SK-N-SH (cell line): ENCODE data around the gene MAP3K3.

ENCODE experiments used
- EP300 ChIP-seq, 2 experiments: IDR thresholded peaks; 2 replicates each; pipeline versions ENCODE4 v1.4.0 to v1.6.1; 2012; ENCODE audit warnings: borderline replicate concordance in 1 of 2, low read depth in 1 of 2, low read length in 1 of 2
- EZH2phosphoT487 ChIP-seq: fragments of 200-600 bp; sonication (generic); IDR thresholded peaks from 2 replicates; pipeline ENCODE4 v1.6.1; 2017; ENCODE audit warnings: low read depth, mixed run types, mild to moderate bottlenecking, antibody characterized with exemption, moderate library complexity, borderline replicate concordance
- FOSL2 ChIP-seq: IDR thresholded peaks from 2 replicates; pipeline ENCODE4 v1.4.0; 2012; ENCODE audit warnings: low read depth, mild to moderate bottlenecking, moderate library complexity, borderline replicate concordance
- GABPA ChIP-seq: IDR thresholded peaks from 2 replicates; pipeline ENCODE4 v1.4.0; 2012; ENCODE audit warnings: low read depth, mild to moderate bottlenecking
- MEF2A ChIP-seq: IDR thresholded peaks from 2 replicates; pipeline ENCODE4 v1.4.0; 2012; ENCODE audit warnings: low read depth, borderline replicate concordance
- MXI1 ChIP-seq: IDR thresholded peaks from 2 replicates; pipeline ENCODE4 v1.6.1; 2012; ENCODE audit warnings: mild to moderate bottlenecking, low read depth, low read length, improper control_type of control experiment
- POLR2AphosphoS5 ChIP-seq: IDR thresholded peaks from 2 replicates; pipeline ENCODE4 v1.6.1; 2012; ENCODE audit warnings: low read depth, low read length
- SMC3 ChIP-seq: IDR thresholded peaks from 2 replicates; pipeline ENCODE4 v1.6.1; 2012; ENCODE audit warnings: low read depth, low read length, improper control_type of control experiment
- TAF1 ChIP-seq: IDR thresholded peaks from 2 replicates; pipeline ENCODE4 v1.6.1; 2012; ENCODE audit warnings: low read depth, mild to moderate bottlenecking, low read length, moderate library complexity, borderline replicate concordance
- YY1 ChIP-seq: IDR thresholded peaks from 2 replicates; pipeline ENCODE4 v1.4.0; 2012; ENCODE audit warnings: low read depth, mild to moderate bottlenecking
- TF ChIP-seq, protein P1 (sequence below): fragments of 200-600 bp; sonication (generic); IDR thresholded peaks from 2 replicates; pipeline ENCODE4 v1.6.1; 2017; ENCODE audit warnings: antibody characterized with exemption, mild to moderate bottlenecking, moderate library complexity
- TF ChIP-seq, protein P2 (sequence below): IDR thresholded peaks from 2 replicates; pipeline ENCODE4 v1.6.1; 2012; ENCODE audit warnings: mild to moderate bottlenecking, low read depth, low read length, moderate library complexity

DNA sequence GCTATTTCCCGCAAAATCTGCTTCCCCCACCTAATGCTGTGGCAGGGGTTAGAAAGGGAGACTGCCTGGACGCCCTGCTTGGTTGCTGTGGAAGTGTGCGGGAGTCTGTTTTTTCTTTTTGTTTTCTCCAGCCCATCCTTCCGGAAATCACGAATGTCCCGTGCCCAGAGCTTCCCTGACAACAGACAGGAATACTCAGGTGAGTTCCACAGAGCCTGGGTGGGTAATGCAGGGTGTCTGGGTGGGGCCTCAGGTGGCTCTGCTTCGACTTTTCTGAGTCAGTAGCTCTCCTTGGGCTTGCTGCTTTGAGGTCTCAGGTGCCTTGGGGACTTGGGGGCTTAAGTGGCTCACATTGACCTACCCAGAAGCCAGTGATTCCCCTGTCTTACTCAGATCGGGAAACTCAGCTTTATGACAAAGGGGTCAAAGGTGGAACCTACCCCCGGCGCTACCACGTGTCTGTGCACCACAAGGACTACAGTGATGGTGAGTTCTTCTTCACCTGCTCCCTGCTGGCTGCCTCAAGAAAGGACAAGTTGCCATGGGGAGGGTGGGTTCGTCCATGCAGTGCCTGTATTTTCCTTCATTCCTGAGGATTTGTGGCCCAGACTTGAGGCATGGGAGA lies 66.3 kb downstream of the MAP3K3 start:
- TF ChIP-seq FOSL2, result no peak
- TF ChIP-seq, protein P1, sequence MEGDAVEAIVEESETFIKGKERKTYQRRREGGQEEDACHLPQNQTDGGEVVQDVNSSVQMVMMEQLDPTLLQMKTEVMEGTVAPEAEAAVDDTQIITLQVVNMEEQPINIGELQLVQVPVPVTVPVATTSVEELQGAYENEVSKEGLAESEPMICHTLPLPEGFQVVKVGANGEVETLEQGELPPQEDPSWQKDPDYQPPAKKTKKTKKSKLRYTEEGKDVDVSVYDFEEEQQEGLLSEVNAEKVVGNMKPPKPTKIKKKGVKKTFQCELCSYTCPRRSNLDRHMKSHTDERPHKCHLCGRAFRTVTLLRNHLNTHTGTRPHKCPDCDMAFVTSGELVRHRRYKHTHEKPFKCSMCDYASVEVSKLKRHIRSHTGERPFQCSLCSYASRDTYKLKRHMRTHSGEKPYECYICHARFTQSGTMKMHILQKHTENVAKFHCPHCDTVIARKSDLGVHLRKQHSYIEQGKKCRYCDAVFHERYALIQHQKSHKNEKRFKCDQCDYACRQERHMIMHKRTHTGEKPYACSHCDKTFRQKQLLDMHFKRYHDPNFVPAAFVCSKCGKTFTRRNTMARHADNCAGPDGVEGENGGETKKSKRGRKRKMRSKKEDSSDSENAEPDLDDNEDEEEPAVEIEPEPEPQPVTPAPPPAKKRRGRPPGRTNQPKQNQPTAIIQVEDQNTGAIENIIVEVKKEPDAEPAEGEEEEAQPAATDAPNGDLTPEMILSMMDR, result no peak
- no peak for TF ChIP-seq SMC3
- no peak for TF ChIP-seq POLR2AphosphoS5
- TF ChIP-seq EP300 (IDR thresholded peaks at IDR 0.05; ENCODE audit: borderline replicate concordance in 1 of 2, low read depth in 1 of 2, low read length in 1 of 2), result no peak
- TF ChIP-seq TAF1, result no peak
- no peak for TF ChIP-seq YY1
- no peak for TF ChIP-seq GABPA
- TF ChIP-seq, protein P2, sequence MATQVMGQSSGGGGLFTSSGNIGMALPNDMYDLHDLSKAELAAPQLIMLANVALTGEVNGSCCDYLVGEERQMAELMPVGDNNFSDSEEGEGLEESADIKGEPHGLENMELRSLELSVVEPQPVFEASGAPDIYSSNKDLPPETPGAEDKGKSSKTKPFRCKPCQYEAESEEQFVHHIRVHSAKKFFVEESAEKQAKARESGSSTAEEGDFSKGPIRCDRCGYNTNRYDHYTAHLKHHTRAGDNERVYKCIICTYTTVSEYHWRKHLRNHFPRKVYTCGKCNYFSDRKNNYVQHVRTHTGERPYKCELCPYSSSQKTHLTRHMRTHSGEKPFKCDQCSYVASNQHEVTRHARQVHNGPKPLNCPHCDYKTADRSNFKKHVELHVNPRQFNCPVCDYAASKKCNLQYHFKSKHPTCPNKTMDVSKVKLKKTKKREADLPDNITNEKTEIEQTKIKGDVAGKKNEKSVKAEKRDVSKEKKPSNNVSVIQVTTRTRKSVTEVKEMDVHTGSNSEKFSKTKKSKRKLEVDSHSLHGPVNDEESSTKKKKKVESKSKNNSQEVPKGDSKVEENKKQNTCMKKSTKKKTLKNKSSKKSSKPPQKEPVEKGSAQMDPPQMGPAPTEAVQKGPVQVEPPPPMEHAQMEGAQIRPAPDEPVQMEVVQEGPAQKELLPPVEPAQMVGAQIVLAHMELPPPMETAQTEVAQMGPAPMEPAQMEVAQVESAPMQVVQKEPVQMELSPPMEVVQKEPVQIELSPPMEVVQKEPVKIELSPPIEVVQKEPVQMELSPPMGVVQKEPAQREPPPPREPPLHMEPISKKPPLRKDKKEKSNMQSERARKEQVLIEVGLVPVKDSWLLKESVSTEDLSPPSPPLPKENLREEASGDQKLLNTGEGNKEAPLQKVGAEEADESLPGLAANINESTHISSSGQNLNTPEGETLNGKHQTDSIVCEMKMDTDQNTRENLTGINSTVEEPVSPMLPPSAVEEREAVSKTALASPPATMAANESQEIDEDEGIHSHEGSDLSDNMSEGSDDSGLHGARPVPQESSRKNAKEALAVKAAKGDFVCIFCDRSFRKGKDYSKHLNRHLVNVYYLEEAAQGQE, result no peak
- TF ChIP-seq MEF2A, result no peak
- no peak for TF ChIP-seq MXI1
- no peak for TF ChIP-seq EZH2phosphoT487
